GM10847 (cell line): ENCODE measurements around the gene ACP7.

Source experiments
- POLR2A ChIP-seq: IDR thresholded peaks from 2 replicates; pipeline ENCODE4 v1.6.1; 2011; ENCODE audit not compliant: insufficient read length; ENCODE audit errors: extremely low read depth

ACP7 gene

GRCh38 chr19:39065928-39066327 lies 18.2 kb upstream of the ACP7 start:
- TF ChIP-seq POLR2A, result no peak

GRCh38 chr19:39067104-39067503 lies 17.1 kb upstream of the ACP7 start:
- no peak for TF ChIP-seq POLR2A

- no peak for TF ChIP-seq POLR2A
These were observed 13.3 kb upstream of the ACP7 start for GRCh38 chr19:39070888-39071287.

- TF ChIP-seq POLR2A, result no peak
These were observed 9.9 kb upstream of the ACP7 start for GRCh38 chr19:39074205-39074692.

- no peak for TF ChIP-seq POLR2A
These were observed 9.2 kb upstream of the ACP7 start for GRCh38 chr19:39074942-39075341.

- TF ChIP-seq POLR2A, result no peak
These were observed 6.8 kb upstream of the ACP7 start for GRCh38 chr19:39077323-39077722.

- TF ChIP-seq POLR2A, result no peak
These were observed 5.5 kb upstream of the ACP7 start for GRCh38 chr19:39078436-39079200.

GRCh38 chr19:39080431-39080830 lies 3.7 kb upstream of the ACP7 start:
- TF ChIP-seq POLR2A, result no peak

GRCh38 chr19:39082167-39082566 lies 2.0 kb upstream of the ACP7 start:
- TF ChIP-seq POLR2A, result no peak

- TF ChIP-seq POLR2A, result no peak
These were observed 1.2 kb upstream of the ACP7 start for GRCh38 chr19:39082745-39083598.

- TF ChIP-seq POLR2A, result no peak
These were observed 577 bp upstream of the ACP7 start for GRCh38 chr19:39083599-39083982.

- no peak for TF ChIP-seq POLR2A
These were observed 538 bp downstream of the ACP7 start for GRCh38 chr19:39084732-39085080.

GRCh38 chr19:39085392-39085791 lies 1.2 kb downstream of the ACP7 start:
- TF ChIP-seq POLR2A, result no peak

GRCh38 chr19:39086386-39086785 lies 2.2 kb downstream of the ACP7 start:
- no peak for TF ChIP-seq POLR2A

GRCh38 chr19:39087907-39088686 lies 3.9 kb downstream of the ACP7 start:
- no peak for TF ChIP-seq POLR2A
